Endothelial cell of umbilical vein (primary cell): ENCODE measurements around the gene PIK3C2G. TPM values are rescaled to one million over a fixed set of nuclear protein-coding genes. Genes with fewer than 3 reads are reported as not detected.
A peak's percentile ranks its signal among the peaks of the same experiment; 100 is the strongest.

ENCODE experiments used
- BruUV-seq: library from RNA; stranded (reverse); fragments of 400-500 nt; replicated peaks from 2 replicates; lab custom pipeline; 2021; lab: Mats Ljungman, UMichigan
- CTCF ChIA-PET: fragments of 300-600, 350-600 bp; sonication (Branson Sonifier 250); formaldehyde crosslinking; loops from one replicate; lab custom pipeline; 2021; ENCODE audit warnings: antibody characterized with exemption, inconsistent platforms; lab: Charles Lee
- POLR2A ChIA-PET: fragments of 300-600, 350-600 bp; sonication (Branson Sonifier 250); formaldehyde crosslinking; loops from one replicate; lab custom pipeline; 2021; ENCODE audit warnings: antibody characterized with exemption, inconsistent platforms; lab: Charles Lee
- DNase-seq: peaks from one replicate; pipeline ENCODE4 v3.0.0-alpha.2; 2011; ENCODE audit warnings: low read depth, low spot score
- FAIRE-seq: peaks from 2 replicates; lab custom pipeline; 2011; peaks lifted over from hg19 to GRCh38; lab: Jason Lieb, UNC
- H2AFZ ChIP-seq: 2 replicates; pipeline ENCODE4 v1.6.0; 2012; ENCODE audit warnings: low read depth, low read length, control low read depth, inconsistent platforms
- H3K27ac ChIP-seq: 2 replicates; pipeline ENCODE4 v1.5.1; 2011; ENCODE audit warnings: low read depth, mild to moderate bottlenecking, control low read depth, low read length, moderate library complexity; ENCODE audit not compliant: insufficient read depth
- H3K27me3 ChIP-seq, 2 experiments: 2 replicates each; pipeline versions ENCODE4 v1.6.0 to v1.6.1; 2011; ENCODE audit warnings: low read length in 2 of 2, mixed read lengths in 1 of 2; ENCODE audit not compliant: control insufficient read depth in 2 of 2, insufficient read depth in 2 of 2
- H3K36me3 ChIP-seq, 2 experiments: 2 replicates in 1 of 2; 3 replicates in 1 of 2; pipeline ENCODE4 v1.5.1; 2011; ENCODE audit warnings: low read length in 2 of 2, mild to moderate bottlenecking in 1 of 2, moderate library complexity in 1 of 2; ENCODE audit not compliant: control insufficient read depth in 2 of 2, insufficient read depth in 2 of 2; ENCODE audit errors: extremely low read depth in 1 of 2
- H3K4me1 ChIP-seq: 3 replicates; pipeline ENCODE4 v1.5.1; 2011; ENCODE audit warnings: mild to moderate bottlenecking, low read length; ENCODE audit not compliant: control insufficient read depth, insufficient read depth; ENCODE audit errors: extremely low read depth
- H3K4me2 ChIP-seq: 2 replicates; pipeline ENCODE4 v1.6.1; 2011; ENCODE audit warnings: low read length, control low read depth, mixed read lengths; ENCODE audit not compliant: insufficient read depth
- H3K4me3 ChIP-seq, 3 experiments: fragments of 200-600 bp in 1 of 3; sonication (generic), shearing (Covaris generic) in 1 of 3; replicated peaks in 1 of 3; 2 replicates each; pipeline ENCODE4 v1.5.1; 2011 to 2016; ENCODE audit warnings: control low read depth in 3 of 3, low read length in 3 of 3, mild to moderate bottlenecking in 2 of 3, inconsistent platforms in 1 of 3, low read depth in 1 of 3, moderate library complexity in 1 of 3; ENCODE audit not compliant: insufficient read depth in 1 of 3
- H3K79me2 ChIP-seq: 2 replicates; pipeline ENCODE4 v1.6.0; 2012; ENCODE audit warnings: low read length, inconsistent platforms; ENCODE audit not compliant: control insufficient read depth, insufficient read depth
- H3K9ac ChIP-seq: replicated peaks from 2 replicates; pipeline ENCODE3; 2011; ENCODE audit warnings: low read length, control low read depth; ENCODE audit not compliant: insufficient read depth; ENCODE audit errors: extremely low read depth
- H3K9me1 ChIP-seq: replicated peaks from 3 replicates; pipeline ENCODE4 v1.6.0; 2011; ENCODE audit warnings: mild to moderate bottlenecking, low read length; ENCODE audit not compliant: control insufficient read depth, insufficient read depth; ENCODE audit errors: extremely low read depth
- H3K9me3 ChIP-seq: replicated peaks from 2 replicates; pipeline ENCODE4 v1.5.1; 2012; ENCODE audit warnings: low read length, inconsistent platforms; ENCODE audit not compliant: control insufficient read depth, insufficient read depth
- H4K20me1 ChIP-seq: replicated peaks from 2 replicates; pipeline ENCODE3; 2011; ENCODE audit warnings: mild to moderate bottlenecking, low read length; ENCODE audit not compliant: control insufficient read depth, insufficient read depth; ENCODE audit errors: extremely low read depth
- EZH2 ChIP-seq: IDR thresholded peaks from 2 replicates; pipeline ENCODE4 v1.6.1; 2012; ENCODE audit warnings: borderline replicate concordance, low read depth, mild to moderate bottlenecking, moderate library complexity, low read length, inconsistent platforms; ENCODE audit not compliant: severe bottlenecking
- FOS ChIP-seq: IDR thresholded peaks from 2 replicates; pipeline ENCODE4 v1.6.1; 2011; ENCODE audit warnings: mild to moderate bottlenecking, low read length, moderate library complexity, borderline replicate concordance; ENCODE audit not compliant: insufficient read depth
- GATA2 ChIP-seq: IDR thresholded peaks from 2 replicates; pipeline ENCODE4 v1.7.0; 2011; ENCODE audit warnings: low read depth, mild to moderate bottlenecking, moderate library complexity, mixed read lengths, low read length; ENCODE audit not compliant: insufficient read length, insufficient read depth
- JUN ChIP-seq: IDR thresholded peaks from 2 replicates; pipeline ENCODE4 v1.6.1; 2011; ENCODE audit warnings: borderline replicate concordance, low read depth; ENCODE audit not compliant: insufficient read length, insufficient read depth
- MAX ChIP-seq: IDR thresholded peaks from 2 replicates; pipeline ENCODE4 v1.6.1; 2011; ENCODE audit not compliant: insufficient read depth, insufficient read length
- MYC ChIP-seq: IDR thresholded peaks from one replicate; pipeline ENCODE4 v1.6.1; 2011; ENCODE audit warnings: mild to moderate bottlenecking, low read depth, low read length
- POLR2A ChIP-seq: IDR thresholded peaks from 2 replicates; pipeline ENCODE4 v1.6.1; 2012; ENCODE audit warnings: low read depth, mild to moderate bottlenecking, control low read depth, low read length
- POLR2AphosphoS5 ChIP-seq: IDR thresholded peaks from 2 replicates; pipeline ENCODE4 v1.6.1; 2012; ENCODE audit warnings: low read depth, mild to moderate bottlenecking, control low read depth, low read length, moderate library complexity; ENCODE audit not compliant: insufficient read depth
- dilution Hi-C: fragments of 300-500 bp; cut with MboI; formaldehyde crosslinking; loops from one replicate; pipeline ENCODE4 v1.15.0; 2019; ENCODE audit warnings: low sequenced_read_pairs; ENCODE audit not compliant: extremely low pct_ligation_motif_present
- intact Hi-C: fragments of 100-400 bp; cut with micrococcal nuclease; formaldehyde crosslinking; loops from one replicate; pipeline ENCODE4 v1.10.0; 2022
- polyA plus RNA-seq, 4 experiments: library from polyadenylated mRNA; depleted of rRNA in 3 of 4; stranded (reverse) in 3 of 4; unstranded in 1 of 4; fragments of >200 nt; gene quantifications; 2 replicates each; pipeline versions ENCODE4 v1.2.1 to v1.2.3, GENCODE V29; 2011 to 2012; ENCODE audit warnings: missing spikeins in 1 of 4
- total RNA-seq: library from RNA; stranded (reverse); gene quantifications from 2 replicates; pipeline ENCODE4 v1.2.3, GENCODE V29; 2021
- TF ChIP-seq, protein P1 (sequence below), 2 donors: IDR thresholded peaks; 1 replicate in 1 of 2; 2 replicates in 1 of 2; pipeline ENCODE4 v1.5.1; 2011; ENCODE audit warnings: low read length in 2 of 2, mild to moderate bottlenecking in 2 of 2, moderate library complexity in 2 of 2, control low read depth in 1 of 2, inconsistent platforms in 1 of 2, low read depth in 1 of 2; ENCODE audit not compliant: insufficient read depth in 1 of 2; ENCODE audit errors: extremely low read depth in 1 of 2

PIK3C2G gene
- total and polyA plus RNA-seq, 2 donors (not counting 3 experiments of a cell fraction or from before 2014, with no cell fraction given), result not detected

DNA sequence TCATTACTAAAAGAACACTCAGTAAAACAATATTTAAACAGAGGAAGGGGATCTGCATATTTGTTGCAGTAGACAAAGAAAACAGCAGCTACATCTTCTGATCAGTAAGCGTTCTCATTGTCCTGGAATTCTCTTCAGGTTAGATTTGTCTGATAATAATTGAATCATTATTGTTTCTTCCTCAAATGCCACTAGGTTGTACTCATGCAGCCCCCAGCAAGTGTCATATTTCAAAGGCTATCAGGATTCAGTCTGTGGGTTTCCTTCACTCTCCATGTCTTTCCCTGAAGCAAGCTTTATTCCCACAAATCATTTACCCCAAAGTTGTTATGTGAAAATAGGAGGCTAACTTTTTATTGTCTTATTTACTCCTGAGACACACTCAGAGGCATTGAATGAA is 14.7 kb downstream of the PIK3C2G start:
- no TSS peak for BruUV-seq
- H3K4me1 ChIP-seq, result peaks cover 8% of the 10 kb centered on the region
- no peaks in the 10 kb centered on the region for H3K9me1 ChIP-seq
- TF ChIP-seq GATA2 (peak; percentile 44), MAX (no peak)
- no peaks in the 10 kb centered on the region for H4K20me1 ChIP-seq
- H2AFZ ChIP-seq, result no peak overlapping the region
- CTCF ChIA-PET, result interaction anchor here (0.6 to 3.1 kb wide), 3 partner anchors 14 to 43 kb away, joined by 3 to 11 read pairs (median 4); partner anchors contain the start of gene PIK3C2G
- H3K4me3 ChIP-seq, result no peak overlapping the region
- dilution Hi-C loops, result no loop called here
- H3K27ac ChIP-seq, result no peak overlapping the region
- DNase-seq, result no peak
- FAIRE-seq, result no peak
- POLR2A ChIA-PET, result no interaction called here
- intact Hi-C loops, result no loop called here
- H3K9me3 ChIP-seq, result no peaks in the 10 kb centered on the region
- no peaks in the 10 kb centered on the region for H3K79me2 ChIP-seq
- no peak overlapping the region for H3K9ac ChIP-seq
- H3K27me3 ChIP-seq, result no peaks in the 10 kb centered on the region
- no peaks in the 10 kb centered on the region for H3K36me3 ChIP-seq
- H3K4me2 ChIP-seq, result no peak overlapping the region

DNA sequence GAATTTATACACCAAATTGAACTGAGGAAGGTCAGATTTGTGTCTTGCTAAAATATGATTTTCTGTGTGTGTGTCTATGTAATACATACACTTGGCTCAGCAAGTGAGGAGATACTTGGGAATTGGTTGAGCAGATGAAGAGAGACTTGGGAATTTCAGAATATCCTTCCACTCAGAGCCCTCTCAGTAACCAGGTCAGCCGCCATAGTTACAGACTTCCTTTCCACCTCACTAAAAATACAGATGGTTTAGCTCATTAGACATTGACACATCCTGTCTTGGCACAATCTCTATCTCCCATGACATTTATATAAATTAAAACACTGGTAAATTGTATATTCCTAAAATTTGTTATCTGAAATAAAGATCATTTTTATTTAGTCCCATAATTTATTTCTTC is 15.9 kb downstream of the PIK3C2G start:
- H3K36me3 ChIP-seq, result no peaks in the 10 kb centered on the region
- peaks cover 8% of the 10 kb centered on the region for H3K4me1 ChIP-seq
- FAIRE-seq (no peak), DNase-seq (peak; percentile 17)
- H3K79me2 ChIP-seq, result no peaks in the 10 kb centered on the region
- H3K27ac ChIP-seq, result no peak overlapping the region
- intact Hi-C loops, result no loop called here
- no peaks in the 10 kb centered on the region for H3K27me3 ChIP-seq
- dilution Hi-C loops, result no loop called here
- BruUV-seq, result no TSS peak
- no peaks in the 10 kb centered on the region for H3K9me3 ChIP-seq
- ChIA-PET CTCF (interaction anchor here (1.8 to 3.1 kb wide), 2 partner anchors 23 to 42 kb away, joined by 3 to 11 read pairs; no protein-coding TSS in a partner anchor), POLR2A (no interaction called here)
- no peak overlapping the region for H3K9ac ChIP-seq
- H3K4me2 ChIP-seq, result no peak overlapping the region
- no peaks in the 10 kb centered on the region for H3K9me1 ChIP-seq
- TF ChIP-seq EZH2 (no peak), POLR2AphosphoS5 (no peak), JUN (no peak), MAX (no peak), MYC (no peak), GATA2 (no peak), POLR2A (no peak), FOS (no peak)
- TF ChIP-seq, protein P1, sequence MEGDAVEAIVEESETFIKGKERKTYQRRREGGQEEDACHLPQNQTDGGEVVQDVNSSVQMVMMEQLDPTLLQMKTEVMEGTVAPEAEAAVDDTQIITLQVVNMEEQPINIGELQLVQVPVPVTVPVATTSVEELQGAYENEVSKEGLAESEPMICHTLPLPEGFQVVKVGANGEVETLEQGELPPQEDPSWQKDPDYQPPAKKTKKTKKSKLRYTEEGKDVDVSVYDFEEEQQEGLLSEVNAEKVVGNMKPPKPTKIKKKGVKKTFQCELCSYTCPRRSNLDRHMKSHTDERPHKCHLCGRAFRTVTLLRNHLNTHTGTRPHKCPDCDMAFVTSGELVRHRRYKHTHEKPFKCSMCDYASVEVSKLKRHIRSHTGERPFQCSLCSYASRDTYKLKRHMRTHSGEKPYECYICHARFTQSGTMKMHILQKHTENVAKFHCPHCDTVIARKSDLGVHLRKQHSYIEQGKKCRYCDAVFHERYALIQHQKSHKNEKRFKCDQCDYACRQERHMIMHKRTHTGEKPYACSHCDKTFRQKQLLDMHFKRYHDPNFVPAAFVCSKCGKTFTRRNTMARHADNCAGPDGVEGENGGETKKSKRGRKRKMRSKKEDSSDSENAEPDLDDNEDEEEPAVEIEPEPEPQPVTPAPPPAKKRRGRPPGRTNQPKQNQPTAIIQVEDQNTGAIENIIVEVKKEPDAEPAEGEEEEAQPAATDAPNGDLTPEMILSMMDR (IDR thresholded peaks at IDR 0.05; ENCODE audit: extremely low read depth in 1 of 2, insufficient read depth in 1 of 2, low read depth in 1 of 2, low read length in 2 of 2), result no peak
- no peaks in the 10 kb centered on the region for H4K20me1 ChIP-seq
- no peak overlapping the region for H2AFZ ChIP-seq
- H3K4me3 ChIP-seq, result no peak overlapping the region
